NCI-H345 (cell line): ENCODE measurements around the gene LYZL6.
"Not testable (repeated sequence)": the region's sequence is repeated elsewhere in the genome, so short reads cannot be mapped to it uniquely, and the experiment has no call there.

Source experiments
- DNase-seq: peaks from one replicate; lab custom pipeline; 2025; lab: John Stamatoyannopoulos, UW

Gene LYZL6

DNA sequence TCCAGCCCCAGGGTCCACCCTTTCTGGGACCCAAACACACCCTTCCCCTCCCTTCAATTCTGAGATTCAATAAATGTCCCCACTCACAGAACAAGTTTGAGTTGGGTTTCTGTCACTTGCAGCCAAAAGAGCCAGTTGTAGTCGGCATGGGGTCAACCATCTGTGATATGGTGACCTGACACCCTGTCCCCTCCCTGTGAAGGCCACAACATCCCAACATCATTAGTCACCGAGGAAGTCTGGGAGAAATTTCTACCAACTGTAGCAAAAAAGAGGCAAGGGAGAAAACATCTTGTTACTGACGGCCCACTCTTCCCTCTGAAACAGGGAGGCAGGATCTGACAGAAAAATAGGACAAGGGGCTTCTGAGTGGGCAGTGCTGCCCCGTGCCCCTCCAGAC is 638 bp upstream of the LYZL6 start:
- no peak for DNase-seq

DNA sequence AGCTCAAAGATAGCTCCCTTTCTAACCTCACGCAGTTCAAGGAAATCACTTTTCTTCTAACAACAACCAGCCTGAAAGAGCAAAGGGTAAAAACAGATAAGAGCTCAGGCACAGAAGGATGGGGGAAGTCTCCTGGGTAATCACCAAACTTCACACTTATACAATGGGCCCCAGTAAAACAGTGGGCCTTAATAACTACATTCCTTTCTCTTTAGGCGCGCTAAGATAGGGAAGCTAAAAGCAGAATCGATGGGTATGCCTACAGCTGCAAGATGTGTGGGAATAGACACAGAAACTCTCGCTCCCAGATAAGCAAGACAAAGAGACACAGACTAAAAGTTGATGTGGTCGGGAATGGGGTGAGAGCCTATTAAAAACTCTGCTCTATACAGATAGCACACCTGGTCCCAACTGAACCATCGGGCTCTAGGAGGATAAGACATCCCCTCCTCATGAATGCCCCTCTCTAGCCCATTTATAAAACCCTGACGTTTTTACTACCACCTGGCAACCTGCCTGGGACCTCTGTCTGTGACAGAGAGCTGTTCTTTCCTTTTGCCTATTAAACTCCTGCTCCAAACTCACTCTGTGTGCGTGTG is 826 bp downstream of the LYZL6 start:
- DNase-seq = no peak

GRCh38 chr17:35938492-35938891 is 5.0 kb downstream of the LYZL6 start:
- not testable (repeated sequence) for DNase-seq

- DNase-seq = no peak
These were observed 7.5 kb downstream of the LYZL6 start for GRCh38 chr17:35936063-35936462.

GRCh38 chr17:35934760-35935159 is 8.8 kb downstream of the LYZL6 start:
- DNase-seq = no peak

DNA sequence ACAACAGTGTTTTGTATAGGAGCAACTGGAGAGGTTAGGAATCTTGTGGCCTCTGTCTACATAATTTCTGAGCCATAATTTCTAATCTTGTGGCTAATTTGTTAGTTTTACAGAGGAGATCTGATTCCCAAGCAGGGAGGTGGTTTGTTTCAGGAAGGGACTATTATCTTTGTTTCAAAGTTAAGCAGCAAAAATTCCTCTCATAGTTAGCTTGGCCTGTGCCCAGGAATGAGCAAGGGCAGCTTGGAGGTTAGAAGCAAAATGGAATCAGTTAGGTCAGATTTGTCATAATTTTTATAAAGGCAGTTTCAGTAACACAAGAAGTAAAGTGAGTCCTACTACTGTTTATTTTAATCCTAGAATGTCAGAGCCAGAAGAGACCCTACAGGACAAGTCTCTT is 10.9 kb downstream of the LYZL6 start:
- DNase-seq = no peak

DNA sequence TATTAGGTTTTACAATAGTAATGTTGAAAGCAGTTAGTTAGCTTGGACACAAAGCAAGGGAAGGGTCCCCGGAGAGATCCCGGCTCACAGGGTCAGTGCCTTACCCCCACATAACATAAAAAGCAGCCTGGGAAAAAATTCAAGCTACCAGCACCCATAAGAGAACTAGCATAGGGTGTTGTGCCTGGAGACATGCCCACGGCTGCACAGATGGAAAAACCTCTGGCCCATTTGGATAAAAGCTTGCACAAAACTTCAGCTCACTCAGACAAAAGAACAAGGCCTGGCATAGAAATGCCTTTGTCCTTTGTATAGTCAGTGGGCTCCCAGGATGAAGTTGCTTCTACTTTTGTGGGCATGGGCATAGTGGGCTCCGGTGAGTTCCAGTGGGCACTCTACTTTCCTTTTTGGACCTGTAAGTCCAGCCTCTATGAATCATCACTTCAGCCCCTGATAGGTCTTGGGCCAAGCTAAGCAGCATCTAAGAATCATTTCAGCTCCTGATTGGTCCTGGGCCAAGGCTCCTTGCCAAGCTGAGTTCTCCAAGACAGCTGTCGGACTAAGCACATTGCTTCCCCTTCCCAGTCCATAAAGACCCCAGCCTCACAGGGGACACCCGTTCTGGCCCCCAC is 11.6 kb downstream of the LYZL6 start:
- no peak for DNase-seq

DNA sequence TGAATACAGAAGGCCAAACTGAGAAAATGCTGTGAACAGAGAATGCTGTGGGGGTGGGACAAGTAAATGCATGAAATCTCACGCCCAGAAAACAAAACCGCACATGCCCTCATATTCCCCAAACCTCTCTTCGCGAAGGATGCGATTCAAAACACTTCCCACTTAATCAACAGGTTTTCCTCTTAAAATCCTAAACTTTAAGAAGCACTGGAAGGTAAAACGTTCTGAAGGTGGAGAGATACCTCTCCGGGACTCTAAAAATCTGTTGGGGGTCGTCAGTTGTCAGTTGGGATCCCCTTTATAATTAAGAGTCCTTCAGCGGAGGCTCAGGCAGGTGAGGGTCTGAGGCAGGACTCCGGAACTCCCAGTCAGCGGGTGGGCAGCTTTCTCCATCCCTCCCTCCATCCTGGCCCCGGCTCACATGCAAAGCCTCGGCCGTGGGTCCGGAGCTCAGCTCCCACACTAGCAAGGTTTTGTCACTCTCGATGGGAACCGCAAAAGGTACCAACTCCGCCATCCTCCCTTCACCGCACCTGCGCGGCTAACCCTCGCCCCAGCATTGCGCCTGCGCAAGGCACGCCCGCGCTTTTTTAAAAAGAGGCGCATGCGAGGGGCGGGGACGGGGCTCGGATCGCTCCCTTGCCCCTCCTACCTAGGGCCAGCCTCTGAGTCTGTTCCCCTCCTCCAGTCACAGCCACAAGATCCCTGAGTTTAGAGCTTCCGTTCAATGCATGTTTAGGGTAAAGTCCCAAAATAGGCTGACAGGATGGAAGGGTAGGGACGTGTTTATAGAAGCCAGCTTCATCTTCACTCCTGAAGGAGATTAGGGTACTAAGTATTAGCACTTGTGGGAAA is 13.1 kb downstream of the LYZL6 start, which contains the start of gene RDM1:
Gene RDM1, minus strand, starts transcription at position 563 of the 855 bp plus-strand sequence. Its CDS starts 46 bp downstream, at position 517.
- peak; percentile 88 for DNase-seq

DNA sequence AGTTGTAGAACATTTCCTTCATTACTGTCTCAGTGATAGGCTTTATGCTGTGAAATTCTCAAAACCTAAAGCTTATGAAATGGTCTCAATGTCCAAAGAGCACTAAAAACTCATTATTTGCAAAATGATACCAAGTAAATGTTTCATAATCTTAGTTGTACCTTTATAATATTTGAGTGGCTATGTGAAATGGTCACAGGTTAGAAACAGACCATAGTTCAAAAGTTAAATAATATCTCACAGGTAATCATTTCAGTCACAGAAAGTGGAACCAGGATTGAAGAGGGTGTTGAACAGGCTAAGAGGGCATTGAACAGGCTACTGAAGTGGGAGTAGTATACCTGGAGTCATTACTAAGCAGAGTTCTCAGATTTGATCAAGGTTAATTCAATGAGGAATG is 15.8 kb downstream of the LYZL6 start:
- no peak for DNase-seq

GRCh38 chr17:35923609-35924114 is 19.9 kb downstream of the LYZL6 start:
- DNase-seq = no peak

GRCh38 chr17:35920229-35920628 is 23.3 kb downstream of the LYZL6 start:
- DNase-seq = no peak

- no peak for DNase-seq
These were observed 24.8 kb downstream of the LYZL6 start for GRCh38 chr17:35918665-35919064.

- DNase-seq = no peak
These were observed 25.8 kb downstream of the LYZL6 start for GRCh38 chr17:35917519-35918213.

DNA sequence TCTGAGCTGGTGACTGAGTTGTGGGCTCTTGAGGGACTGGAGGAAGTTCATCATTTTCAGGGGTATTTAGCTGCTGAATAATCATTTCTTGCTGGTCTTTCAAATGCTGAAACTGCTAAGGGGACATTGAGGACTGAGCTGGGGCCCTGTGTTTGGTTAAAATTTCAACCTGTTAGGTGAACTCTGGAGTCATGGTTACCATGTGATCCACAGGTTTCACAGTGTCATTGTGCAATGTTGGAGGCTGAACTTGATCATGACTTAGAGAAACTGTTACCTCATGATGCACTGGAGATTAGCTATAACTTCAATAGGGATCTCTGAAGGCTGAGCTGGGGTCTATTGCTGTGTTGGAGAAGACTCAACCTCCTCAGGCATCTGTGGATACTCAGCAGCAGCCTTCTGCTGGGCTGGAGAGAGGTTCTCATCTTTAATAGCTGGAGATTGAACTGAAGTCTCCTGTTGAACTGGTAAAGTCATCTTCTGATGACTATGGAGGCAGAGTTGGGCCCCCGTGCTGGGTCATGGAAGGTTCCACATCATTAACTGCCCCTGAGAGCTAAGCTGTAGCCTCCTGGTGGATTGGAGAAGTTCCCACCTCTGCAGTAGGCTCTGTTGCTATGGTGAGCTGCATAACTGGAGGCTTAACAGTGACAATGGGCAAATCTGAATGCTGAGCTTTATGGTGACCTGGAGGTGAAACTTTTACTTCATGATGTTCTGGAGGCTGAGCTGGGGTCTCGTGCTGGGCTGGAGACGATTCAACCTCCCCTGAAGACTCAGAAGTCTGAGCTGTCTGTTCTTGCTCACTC is 28.2 kb downstream of the LYZL6 start:
- DNase-seq = no peak

DNA sequence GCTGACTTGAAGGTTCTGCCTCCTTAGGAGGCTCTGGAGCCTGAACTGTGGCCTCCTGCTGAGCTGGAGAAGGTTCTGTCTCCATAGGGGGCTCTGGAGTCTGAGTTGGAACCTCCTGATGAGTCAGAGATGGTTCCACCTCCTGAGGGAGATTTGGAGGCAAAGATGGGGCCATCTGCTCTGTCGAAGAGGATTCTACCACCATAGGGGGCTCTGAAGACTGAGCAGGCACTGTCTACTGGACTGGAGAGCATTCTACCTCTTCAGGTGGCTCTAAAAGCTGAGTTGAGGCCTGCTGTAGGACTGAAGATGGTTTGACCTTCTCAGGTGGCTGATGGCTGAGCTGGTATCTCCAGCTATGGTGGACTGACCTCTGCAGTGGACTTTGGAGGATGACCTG is 29.2 kb downstream of the LYZL6 start:
- no peak for DNase-seq

DNA sequence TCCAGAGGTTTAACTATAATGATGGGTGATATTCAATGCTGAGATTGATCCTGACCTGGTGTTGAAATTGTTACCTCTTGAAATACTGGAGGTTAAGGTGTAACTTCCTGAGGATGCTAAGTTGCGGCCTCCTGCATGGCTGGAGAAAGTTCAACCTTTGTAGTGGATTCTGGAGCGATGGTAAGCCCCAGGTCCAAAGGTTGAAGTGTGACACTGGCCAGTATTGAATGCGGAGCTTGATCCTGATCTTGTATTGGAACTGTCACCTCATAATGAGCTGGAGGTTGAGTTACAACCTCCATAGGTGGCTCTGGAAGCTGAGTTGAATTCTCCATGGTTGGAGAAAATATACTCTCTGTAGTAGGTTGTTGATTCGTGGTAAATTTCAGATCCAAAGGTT is 29.9 kb downstream of the LYZL6 start:
- DNase-seq = no peak

- DNase-seq = no peak
These were observed 30.6 kb downstream of the LYZL6 start for GRCh38 chr17:35912942-35913341.

DNA sequence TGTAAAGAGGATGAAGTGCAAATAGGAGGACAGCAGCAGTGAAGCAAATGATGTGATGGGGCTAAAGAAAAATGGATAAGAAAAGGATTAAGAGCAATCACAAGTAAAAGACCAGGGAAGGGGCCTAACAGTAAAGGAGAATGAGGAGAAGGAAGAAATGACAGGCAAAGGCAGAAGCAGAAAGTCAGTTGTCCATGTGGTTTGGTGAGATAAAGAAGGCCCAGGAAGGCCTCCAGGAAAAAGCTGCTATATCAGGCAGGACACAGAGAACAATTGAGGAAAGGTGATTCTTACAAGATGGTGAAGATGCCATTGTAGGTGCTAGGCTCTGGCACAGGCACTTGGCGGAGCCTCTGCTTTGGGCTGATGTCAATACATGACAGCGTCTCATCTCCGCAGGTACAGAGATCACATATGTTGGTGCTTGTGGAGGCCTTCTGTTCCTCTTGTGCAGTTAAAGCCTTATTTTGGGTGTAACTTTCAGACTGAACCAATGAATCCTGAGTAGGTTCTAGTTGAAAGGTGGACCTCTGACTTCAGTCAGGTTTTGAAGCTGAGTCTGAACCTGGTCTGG is 31.1 kb downstream of the LYZL6 start:
- DNase-seq = no peak

DNA sequence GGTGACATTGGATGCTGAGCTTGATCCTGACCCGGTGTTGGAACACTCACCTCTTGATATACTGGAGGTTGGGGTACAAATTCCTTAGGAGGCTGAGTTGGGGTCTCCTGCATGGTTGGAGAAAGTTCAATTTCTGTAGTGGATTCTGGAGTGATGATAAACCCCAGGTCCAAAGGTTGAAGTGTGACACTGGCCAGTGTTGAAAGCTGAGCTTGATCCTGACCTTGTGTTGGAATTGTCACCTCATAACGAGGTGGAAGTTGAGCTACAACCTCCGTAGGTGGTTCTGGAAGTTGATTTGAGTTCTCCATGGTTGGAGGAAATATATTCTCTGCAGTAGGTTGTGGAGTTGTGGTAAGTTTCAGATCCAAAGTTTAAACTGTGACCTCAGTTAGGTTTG is 34.1 kb downstream of the LYZL6 start:
- DNase-seq = no peak

GRCh38 chr17:35907691-35908090 is 35.8 kb downstream of the LYZL6 start:
- no peak for DNase-seq
